GM19324 (cell line): ENCODE data around the gene POLRMT.
"Not testable (repeated sequence)": the region's sequence is repeated elsewhere in the genome, so short reads cannot be mapped to it uniquely, and the experiment has no call there.

ENCODE experiments used
- ATAC-seq: cut with Tn5 transposase; IDR thresholded peaks from one replicate; pipeline ENCODE4 v1.9.1; 2021; ENCODE audit warnings: mild to moderate bottlenecking, moderate library complexity; ENCODE audit not compliant: unreplicated experiment, low FRiP score

The POLRMT gene

GRCh38 chr19:616062-616700, 17.2 kb downstream of the POLRMT start:
- ATAC-seq = no peak

DNA sequence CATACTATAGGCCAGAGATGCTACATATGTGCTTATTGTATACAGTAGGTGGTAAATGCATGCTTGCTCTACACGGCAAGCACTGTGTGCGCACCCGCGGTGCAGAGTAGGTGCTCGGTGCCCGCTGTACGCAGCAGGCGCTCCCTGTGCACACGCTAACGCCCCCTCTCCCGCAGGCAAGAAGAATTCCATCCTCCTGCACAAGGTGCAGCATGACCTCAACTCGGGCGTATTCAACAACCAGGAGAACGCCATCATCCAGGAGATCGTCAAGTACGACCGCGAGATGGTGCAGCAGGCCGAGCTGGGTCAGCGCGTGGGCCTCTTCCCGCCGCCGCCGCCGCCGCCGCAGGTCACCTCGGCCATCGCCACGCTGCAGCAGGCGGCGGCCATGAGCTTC, 17.7 kb downstream of the POLRMT start:
- ATAC-seq = no peak

DNA sequence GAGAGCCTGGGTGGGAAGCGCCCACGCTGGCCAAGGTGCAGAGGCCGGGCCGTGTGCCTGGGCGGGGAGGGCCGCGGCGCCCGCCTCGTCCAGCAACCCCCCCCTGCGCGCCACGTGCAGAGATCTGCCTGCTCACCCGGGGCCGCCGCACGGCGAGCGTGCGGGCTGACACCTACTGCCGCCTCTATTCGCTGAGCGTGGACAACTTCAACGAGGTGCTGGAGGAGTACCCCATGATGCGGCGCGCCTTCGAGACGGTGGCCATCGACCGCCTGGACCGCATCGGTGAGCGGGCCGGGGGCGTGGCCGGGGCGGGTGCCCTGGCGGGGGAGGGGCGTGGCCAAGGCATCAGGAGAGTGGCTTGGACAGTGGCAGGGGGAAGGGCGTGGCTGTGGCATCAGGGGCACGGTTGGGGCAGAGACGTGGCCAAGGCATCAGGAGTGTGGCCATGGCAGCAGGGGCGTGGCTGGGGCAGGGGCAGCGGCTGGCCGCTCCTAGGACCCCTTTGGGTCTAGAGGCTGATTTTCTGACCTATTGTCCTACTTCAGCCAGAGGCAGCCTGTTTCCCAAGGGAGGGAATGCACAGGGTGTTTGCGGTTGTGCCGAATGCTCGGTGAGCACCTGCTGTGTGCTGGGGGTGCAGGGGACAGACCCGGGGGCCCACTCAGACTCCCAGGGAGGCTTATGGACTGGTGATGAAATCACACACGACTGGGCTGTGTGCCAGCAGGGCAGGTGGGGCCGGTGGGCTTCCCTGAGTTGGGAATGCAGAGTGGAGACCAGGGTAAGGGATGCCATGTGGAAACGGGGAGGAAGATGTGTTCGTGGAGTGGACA, 19.4 kb downstream of the POLRMT start:
- no peak for ATAC-seq

- no peak for ATAC-seq
Measured at GRCh38 chr19:612941-613340, 20.4 kb downstream of the POLRMT start.

DNA sequence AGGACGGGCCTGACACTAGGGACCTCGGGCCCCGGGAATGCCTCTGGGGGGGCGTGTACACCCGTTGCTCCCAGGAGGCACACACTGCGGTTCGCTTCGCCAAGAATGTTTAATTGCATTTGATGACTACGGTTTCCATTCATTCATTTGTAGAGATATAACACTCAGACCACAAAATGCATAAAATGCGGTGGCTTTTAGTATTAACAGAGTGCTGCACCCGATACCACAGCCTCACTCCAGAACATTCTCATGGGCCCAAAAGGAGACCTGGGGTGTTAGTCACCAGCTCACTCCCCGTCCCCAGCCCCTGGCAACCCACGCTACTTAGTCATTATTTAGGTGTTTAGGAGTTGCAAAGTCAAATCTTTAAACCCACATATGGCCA, 21.9 kb downstream of the POLRMT start:
- no peak for ATAC-seq

DNA sequence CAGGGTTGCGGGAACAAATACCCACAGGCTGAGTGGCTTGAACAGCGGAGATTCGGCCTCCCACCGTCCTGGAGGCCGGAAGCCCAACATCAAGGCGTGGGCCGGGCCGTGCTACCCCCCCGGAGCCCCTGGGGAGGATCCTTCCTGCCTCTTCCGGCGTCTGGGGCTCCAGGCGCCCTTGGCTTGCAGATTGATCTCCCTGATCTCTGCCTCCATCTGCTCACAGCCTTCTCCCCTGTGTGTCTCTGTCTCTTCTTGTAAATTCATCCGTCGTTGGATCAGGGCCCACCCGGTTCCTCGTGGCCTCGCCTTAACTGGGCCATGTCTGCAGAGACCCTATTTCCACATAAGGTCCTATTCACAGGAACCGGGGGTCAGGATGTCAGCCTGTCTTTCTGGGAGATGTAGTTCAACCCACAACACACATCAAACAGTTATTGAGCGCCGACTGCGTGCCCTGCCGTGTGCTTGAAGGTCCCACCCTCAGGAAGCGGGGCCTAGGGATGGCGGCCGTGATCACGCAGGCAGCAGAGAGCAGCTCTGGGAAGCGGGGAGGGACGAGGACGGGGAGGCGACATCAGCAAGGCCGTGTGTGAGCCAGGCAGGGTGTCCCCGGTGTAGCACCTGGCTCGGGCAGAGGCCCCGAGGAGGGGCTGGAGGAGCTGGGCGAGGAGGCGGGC, 22.4 kb downstream of the POLRMT start:
- ATAC-seq = no peak

GRCh38 chr19:610071-610800, 23.1 kb downstream of the POLRMT start:
- ATAC-seq = no peak

DNA sequence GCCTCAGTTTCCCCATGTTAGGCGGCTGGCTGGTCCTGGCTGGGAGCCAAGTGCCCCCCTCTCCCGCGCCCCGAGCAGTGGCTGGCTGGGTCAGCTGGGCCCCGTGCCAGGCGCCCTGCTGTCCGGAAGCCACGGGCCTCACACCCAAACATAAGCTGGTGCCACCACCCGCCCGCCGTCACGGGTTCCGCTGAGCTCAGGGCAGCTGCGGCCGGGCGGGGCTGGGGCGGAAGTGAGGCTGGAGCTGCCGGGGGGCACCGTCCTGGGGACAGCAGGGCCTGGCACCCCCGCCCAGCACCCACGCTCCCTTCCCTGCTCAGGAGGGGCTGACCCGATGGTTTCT, 24.4 kb downstream of the POLRMT start:
- no peak for ATAC-seq

DNA sequence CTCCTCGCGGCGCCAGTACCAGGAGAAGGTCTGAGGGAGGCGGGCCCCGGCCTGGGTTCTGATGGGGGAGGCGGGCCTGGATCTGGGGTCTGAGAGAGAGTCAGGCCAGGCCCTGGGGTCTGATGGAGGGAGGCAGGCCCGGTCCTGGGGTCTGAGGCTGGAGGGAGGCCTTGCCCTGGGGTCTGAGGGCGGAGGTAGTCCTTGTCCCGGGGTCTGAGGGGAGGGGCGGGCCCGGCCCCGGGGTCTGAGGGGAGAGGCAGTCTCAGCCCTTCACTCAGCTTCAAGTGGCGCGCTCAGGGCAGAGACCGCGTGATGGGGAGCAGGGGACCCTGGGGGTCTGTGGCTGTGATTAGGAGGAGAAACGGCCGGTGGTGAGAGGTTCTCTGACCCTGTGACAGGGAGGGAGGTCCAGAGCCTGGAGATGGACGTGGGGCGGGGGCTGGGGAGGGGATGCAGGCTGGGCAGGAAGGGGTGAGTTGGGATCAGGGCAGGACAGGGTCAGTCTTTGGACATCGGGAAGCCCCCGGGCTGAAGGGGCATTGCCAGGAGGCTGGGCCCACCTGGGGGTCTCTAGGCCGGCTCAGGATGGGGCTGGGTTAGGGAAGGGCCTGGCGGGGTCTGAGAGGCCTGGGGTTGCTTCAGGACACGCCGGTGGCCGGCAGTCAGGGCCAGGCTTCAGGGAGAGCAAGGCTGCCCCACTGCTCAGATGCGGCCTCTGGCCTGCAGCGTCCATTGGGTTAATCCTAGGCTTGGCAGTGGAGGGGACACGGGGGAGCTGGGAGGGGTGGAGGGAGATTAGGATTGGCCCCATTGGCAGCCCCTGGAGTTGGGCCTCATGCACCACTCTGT, 25.0 kb downstream of the POLRMT start:
- ATAC-seq = no peak

DNA sequence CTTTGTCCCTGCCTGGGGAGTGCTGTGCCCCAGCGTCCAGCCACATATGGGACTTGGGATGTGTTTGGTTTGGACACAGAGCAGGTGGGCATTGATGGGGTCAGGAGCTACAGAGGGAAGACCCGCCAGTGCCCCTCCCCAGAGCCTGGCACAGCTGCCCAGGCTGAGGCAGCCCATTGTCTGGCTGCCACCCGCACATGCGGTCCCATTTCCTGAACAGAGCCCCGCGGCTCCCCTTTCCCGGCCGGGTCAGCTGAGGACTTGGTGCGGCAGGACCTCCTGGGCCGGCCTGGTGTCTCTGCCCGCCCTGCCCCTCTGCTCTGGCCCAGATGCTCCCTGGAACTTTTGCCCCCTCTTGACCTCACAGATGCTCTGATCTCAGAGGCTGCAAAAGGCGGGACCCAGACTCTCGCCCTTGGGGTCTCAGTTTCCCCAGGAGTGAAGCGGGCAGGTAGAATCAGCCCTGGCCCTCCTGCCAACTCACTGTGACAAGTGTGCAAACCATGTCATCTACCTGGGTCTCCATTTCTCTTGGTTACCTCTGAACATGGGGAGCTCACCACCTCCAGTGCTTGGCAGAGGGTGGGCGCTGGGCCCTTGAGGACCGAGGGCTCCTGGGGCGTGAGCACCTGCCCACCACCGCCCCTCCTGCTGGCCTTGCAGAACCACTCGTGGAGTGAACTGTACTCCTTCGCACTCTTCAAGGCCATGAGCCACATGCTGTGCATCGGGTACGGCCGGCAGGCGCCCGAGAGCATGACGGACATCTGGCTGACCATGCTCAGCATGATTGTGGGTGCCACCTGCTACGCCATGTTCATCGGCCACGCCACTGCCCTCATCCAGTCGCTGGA, 25.8 kb downstream of the POLRMT start:
- no peak for ATAC-seq

- ATAC-seq = not testable (repeated sequence)
Measured at GRCh38 chr19:605061-605971, 28.0 kb downstream of the POLRMT start.

- no peak for ATAC-seq
Measured at GRCh38 chr19:604355-604754, 29.0 kb downstream of the POLRMT start.

GRCh38 chr19:603779-604178, 29.6 kb downstream of the POLRMT start:
- ATAC-seq = not testable (repeated sequence)

DNA sequence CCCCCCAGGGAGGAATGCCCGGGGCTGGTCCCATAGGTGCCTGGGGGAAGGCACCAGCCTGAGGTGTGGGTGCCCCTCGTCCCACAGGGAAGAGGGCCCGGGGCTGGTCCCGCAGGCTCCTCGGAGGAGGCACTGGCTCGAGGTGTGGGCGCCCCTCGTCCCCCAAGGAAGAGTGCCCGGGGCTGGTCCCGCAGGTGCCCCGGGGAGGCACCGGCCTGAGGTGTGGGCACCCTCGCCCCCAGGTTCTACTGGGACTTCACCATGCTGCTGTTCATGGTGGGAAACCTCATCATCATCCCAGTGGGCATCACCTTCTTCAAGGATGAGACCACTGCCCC, 30.1 kb downstream of the POLRMT start:
- ATAC-seq = not testable (repeated sequence)

- no peak for ATAC-seq
Measured at GRCh38 chr19:602391-603301, 30.7 kb downstream of the POLRMT start.

- no peak for ATAC-seq
Measured at GRCh38 chr19:601790-602189, 31.5 kb downstream of the POLRMT start.

- ATAC-seq = no peak
Measured at GRCh38 chr19:601310-601709, 32.0 kb downstream of the POLRMT start.
